Osteoblast (primary cell): ENCODE data around the gene NCAPD2. TPM values are rescaled to one million over a fixed set of nuclear protein-coding genes. Genes with fewer than 3 reads are reported as not detected.
"Not testable (repeated sequence)": the region's sequence is repeated elsewhere in the genome, so short reads cannot be mapped to it uniquely, and the experiment has no call there.

Experiments
- DNase-seq: peaks from one replicate; pipeline ENCODE4 v3.0.0; 2011; ENCODE audit warnings: low spot score, mixed read lengths; ENCODE audit not compliant: insufficient read length; ENCODE audit errors: missing footprints
- H2AFZ ChIP-seq: 2 replicates; pipeline ENCODE4 v1.6.0; 2011; ENCODE audit warnings: mild to moderate bottlenecking, low read length
- H3K27ac ChIP-seq: 2 replicates; pipeline ENCODE4 v1.5.1; 2011; ENCODE audit warnings: mild to moderate bottlenecking, low read depth, low read length, moderate library complexity
- H3K27me3 ChIP-seq: 2 replicates; pipeline ENCODE4 v1.6.0; 2012; ENCODE audit warnings: mild to moderate bottlenecking, control low read depth, inconsistent platforms, low read length, moderate library complexity; ENCODE audit not compliant: insufficient read depth
- H3K36me3 ChIP-seq: 2 replicates; pipeline ENCODE4 v1.5.1; 2011; ENCODE audit warnings: mild to moderate bottlenecking, low read length, control low read depth, moderate library complexity; ENCODE audit not compliant: insufficient read depth
- H3K4me1 ChIP-seq: 2 replicates; pipeline ENCODE4 v1.5.1; 2011; ENCODE audit warnings: mild to moderate bottlenecking, low read length, control low read depth, moderate library complexity; ENCODE audit not compliant: insufficient read depth
- H3K4me2 ChIP-seq: 2 replicates; pipeline ENCODE4 v1.6.0; 2011; ENCODE audit warnings: mild to moderate bottlenecking, low read length; ENCODE audit not compliant: insufficient read depth
- H3K4me3 ChIP-seq: fragments of 200-600 bp; sonication (generic); 3 replicates; pipeline ENCODE4 v1.5.1; 2012; ENCODE audit warnings: mild to moderate bottlenecking, low read length, inconsistent platforms; ENCODE audit not compliant: insufficient read depth
- H3K79me2 ChIP-seq: 2 replicates; pipeline ENCODE4 v1.6.0; 2012; ENCODE audit warnings: mild to moderate bottlenecking, low read length, control low read depth, inconsistent platforms; ENCODE audit not compliant: insufficient read depth
- H3K9me3 ChIP-seq: 2 replicates; pipeline ENCODE4 v1.5.1; 2011; ENCODE audit warnings: low read depth, low read length, control low read depth
- H4K20me1 ChIP-seq: 2 replicates; pipeline ENCODE4 v1.6.0; 2012; ENCODE audit warnings: mild to moderate bottlenecking, low read length, control low read depth; ENCODE audit not compliant: insufficient read depth
- total RNA-seq: library from RNA; depleted of rRNA; stranded (reverse); fragments of >200 nt; gene quantifications from 2 replicates; pipeline ENCODE4 v1.2.3, GENCODE V29; 2012
- TF ChIP-seq, protein P1 (sequence below): IDR thresholded peaks from 2 replicates; pipeline ENCODE4 v1.5.1; 2011; ENCODE audit warnings: mild to moderate bottlenecking, low read depth, low read length, moderate library complexity; ENCODE audit errors: extremely low read depth

Gene NCAPD2
- total RNA-seq, 1 donor: 21.0 TPM

GRCh38 chr12:6472491-6472890 is 21.4 kb upstream of the NCAPD2 start:
- Histone ChIP-seq H3K4me3 (no peak overlapping the region), H3K4me1 (peaks cover 35% of the 10 kb centered on the region), H4K20me1 (peaks cover 10% of the 10 kb centered on the region), H2AFZ (no peak overlapping the region), H3K79me2 (peaks cover 29% of the 10 kb centered on the region), H3K4me2 (no peak overlapping the region), H3K36me3 (no peaks in the 10 kb centered on the region), H3K27me3 (no peaks in the 10 kb centered on the region), H3K9me3 (no peaks in the 10 kb centered on the region), H3K27ac (no peak overlapping the region)
- no peak for DNase-seq
- TF ChIP-seq, protein P1, sequence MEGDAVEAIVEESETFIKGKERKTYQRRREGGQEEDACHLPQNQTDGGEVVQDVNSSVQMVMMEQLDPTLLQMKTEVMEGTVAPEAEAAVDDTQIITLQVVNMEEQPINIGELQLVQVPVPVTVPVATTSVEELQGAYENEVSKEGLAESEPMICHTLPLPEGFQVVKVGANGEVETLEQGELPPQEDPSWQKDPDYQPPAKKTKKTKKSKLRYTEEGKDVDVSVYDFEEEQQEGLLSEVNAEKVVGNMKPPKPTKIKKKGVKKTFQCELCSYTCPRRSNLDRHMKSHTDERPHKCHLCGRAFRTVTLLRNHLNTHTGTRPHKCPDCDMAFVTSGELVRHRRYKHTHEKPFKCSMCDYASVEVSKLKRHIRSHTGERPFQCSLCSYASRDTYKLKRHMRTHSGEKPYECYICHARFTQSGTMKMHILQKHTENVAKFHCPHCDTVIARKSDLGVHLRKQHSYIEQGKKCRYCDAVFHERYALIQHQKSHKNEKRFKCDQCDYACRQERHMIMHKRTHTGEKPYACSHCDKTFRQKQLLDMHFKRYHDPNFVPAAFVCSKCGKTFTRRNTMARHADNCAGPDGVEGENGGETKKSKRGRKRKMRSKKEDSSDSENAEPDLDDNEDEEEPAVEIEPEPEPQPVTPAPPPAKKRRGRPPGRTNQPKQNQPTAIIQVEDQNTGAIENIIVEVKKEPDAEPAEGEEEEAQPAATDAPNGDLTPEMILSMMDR: no peak

DNA sequence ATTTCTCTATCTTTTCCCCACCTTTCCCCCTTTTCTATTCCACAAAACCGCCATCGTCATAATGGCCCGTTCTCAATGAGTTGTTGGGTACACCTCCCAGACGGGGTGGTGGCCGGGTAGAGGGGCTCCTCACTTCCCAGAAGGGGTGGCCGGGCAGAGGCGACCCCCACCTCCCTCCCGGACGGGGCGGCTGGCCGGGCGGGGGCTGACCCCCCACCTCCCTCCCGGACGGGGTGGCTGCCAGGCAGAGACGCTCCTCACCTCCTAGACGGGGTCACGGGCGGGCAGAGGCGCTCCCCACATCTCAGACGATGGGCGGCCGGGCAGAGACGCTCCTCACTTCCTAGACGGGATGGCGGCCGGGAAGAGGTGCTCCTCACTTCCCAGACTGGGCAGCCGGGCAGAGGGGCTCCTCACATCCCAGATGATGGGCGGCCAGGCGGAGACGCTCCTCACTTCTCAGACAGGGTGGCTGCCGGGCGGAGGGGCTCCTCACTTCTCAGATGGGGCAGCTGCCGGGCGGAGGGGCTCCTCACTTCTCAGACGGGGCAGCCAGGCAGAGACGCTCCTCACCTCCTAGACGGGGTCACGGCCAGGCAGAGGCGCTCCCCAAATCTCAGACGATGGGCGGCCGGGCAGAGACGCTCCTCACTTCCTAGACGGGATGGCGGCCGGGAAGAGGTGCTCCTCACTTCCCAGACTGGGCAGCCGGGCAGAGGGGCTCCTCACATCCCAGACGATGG is 18.5 kb upstream of the NCAPD2 start:
- H4K20me1 ChIP-seq, DNase-seq, H3K36me3 ChIP-seq: not testable (repeated sequence)

DNA sequence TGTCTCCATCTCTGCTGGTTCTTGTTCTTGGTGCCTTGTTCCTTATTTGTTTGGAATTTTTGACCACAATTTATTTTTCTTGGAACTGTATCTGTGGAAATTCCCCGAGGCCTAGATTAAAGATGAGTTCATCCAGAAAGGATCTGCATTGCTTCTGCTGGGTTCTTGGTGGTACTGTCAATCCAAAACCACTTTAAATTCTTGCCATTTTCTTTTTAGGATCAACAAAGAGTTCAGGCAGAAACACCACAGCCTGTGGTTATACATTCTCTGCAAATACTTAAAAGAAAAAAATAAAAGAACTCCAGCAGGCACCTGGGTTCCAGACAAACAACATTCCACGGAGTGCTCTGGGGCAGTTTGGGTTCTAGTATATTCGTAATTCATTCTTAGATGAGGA is 17.4 kb upstream of the NCAPD2 start:
- peak overlapping the region; percentile 49 for H3K27ac ChIP-seq
- no peaks in the 10 kb centered on the region for H4K20me1 ChIP-seq
- TF ChIP-seq, protein P1: no peak
- no peak overlapping the region for H3K4me3 ChIP-seq
- H3K27me3 ChIP-seq: peaks cover 5% of the 10 kb centered on the region
- no peaks in the 10 kb centered on the region for H3K9me3 ChIP-seq
- no peak overlapping the region for H2AFZ ChIP-seq
- DNase-seq: peak; percentile 93
- H3K79me2 ChIP-seq: no peaks in the 10 kb centered on the region
- H3K4me2 ChIP-seq: peak overlapping the region; percentile 33
- H3K36me3 ChIP-seq: no peaks in the 10 kb centered on the region
- peaks cover 9% of the 10 kb centered on the region for H3K4me1 ChIP-seq

More for the DNA sequence above, 18.5 kb upstream of the NCAPD2 start:
- H3K4me1 ChIP-seq: peaks cover 13% of the 10 kb centered on the region
- not testable (repeated sequence) for H3K27ac ChIP-seq, H3K4me2 ChIP-seq, H3K9me3 ChIP-seq, H3K4me3 ChIP-seq, H3K27me3 ChIP-seq, H3K79me2 ChIP-seq, H2AFZ ChIP-seq

GRCh38 chr12:6477601-6478377 is 16.1 kb upstream of the NCAPD2 start:
- not testable (repeated sequence) for H3K4me2 ChIP-seq, H3K36me3 ChIP-seq, H2AFZ ChIP-seq, H4K20me1 ChIP-seq, H3K4me1 ChIP-seq, H3K27ac ChIP-seq, H3K27me3 ChIP-seq, H3K79me2 ChIP-seq, H3K4me3 ChIP-seq, DNase-seq, H3K9me3 ChIP-seq

- Histone ChIP-seq H3K4me2 (no peak overlapping the region), H3K27ac (no peak overlapping the region), H3K79me2 (no peaks in the 10 kb centered on the region), H3K9me3 (no peaks in the 10 kb centered on the region), H3K27me3 (peaks cover 5% of the 10 kb centered on the region), H4K20me1 (no peaks in the 10 kb centered on the region), H3K4me3 (no peak overlapping the region), H3K36me3 (no peaks in the 10 kb centered on the region), H2AFZ (no peak overlapping the region), H3K4me1 (peaks cover 6% of the 10 kb centered on the region)
- TF ChIP-seq, protein P1: no peak
- no peak for DNase-seq
Observed at GRCh38 chr12:6478416-6478815, 15.5 kb upstream of the NCAPD2 start.
